Epidermal melanocyte (primary cell): ENCODE results near the gene RBFOX2.
A peak's percentile ranks its signal among the peaks of the same experiment; 100 is the strongest.
"Not testable (repeated sequence)": the region's sequence is repeated elsewhere in the genome, so short reads cannot be mapped to it uniquely, and the experiment has no call there.

Experiments used
- DNase-seq: peaks from one replicate; pipeline ENCODE4 v3.0.0; 2011; ENCODE audit warnings: low spot score; ENCODE audit not compliant: insufficient read length

Gene RBFOX2

GRCh38 chr22:36028646-36029405 is at the start of gene RBFOX2:
Gene RBFOX2, minus strand, starts transcription at chr22:36028824. Its CDS starts 399 bp downstream, at chr22:36028425.
- peak; percentile 95 for DNase-seq

- peak; percentile 38 for DNase-seq
Observed at GRCh38 chr22:36077271-36077670, 48.6 kb upstream of the RBFOX2 start.

- no peak for DNase-seq
Observed at GRCh38 chr22:36075724-36076123, 47.1 kb upstream of the RBFOX2 start.

GRCh38 chr22:36075230-36075629 is 46.6 kb upstream of the RBFOX2 start:
- no peak for DNase-seq

GRCh38 chr22:36073476-36073875 is 44.9 kb upstream of the RBFOX2 start:
- no peak for DNase-seq

- DNase-seq: not testable (repeated sequence)
Observed at GRCh38 chr22:36070645-36071044, 42.0 kb upstream of the RBFOX2 start.

GRCh38 chr22:36069368-36069767 is 40.7 kb upstream of the RBFOX2 start:
- no peak for DNase-seq

- no peak for DNase-seq
Observed at GRCh38 chr22:36068776-36069344, 40.2 kb upstream of the RBFOX2 start.

- DNase-seq: no peak
Observed at GRCh38 chr22:36067235-36067558, 38.6 kb upstream of the RBFOX2 start.

- DNase-seq: peak; percentile 92
Observed at GRCh38 chr22:36065775-36066544, 37.3 kb upstream of the RBFOX2 start.

GRCh38 chr22:36065462-36065774 is 36.8 kb upstream of the RBFOX2 start:
- DNase-seq: no peak

GRCh38 chr22:36064358-36064757 is 35.7 kb upstream of the RBFOX2 start:
- no peak for DNase-seq

GRCh38 chr22:36056980-36057379 is 28.4 kb upstream of the RBFOX2 start:
- DNase-seq: no peak

GRCh38 chr22:36055376-36056295 is 27.0 kb upstream of the RBFOX2 start:
- DNase-seq: no peak

GRCh38 chr22:36054446-36054845 is 25.8 kb upstream of the RBFOX2 start:
- DNase-seq: not testable (repeated sequence)

- no peak for DNase-seq
Observed at GRCh38 chr22:36053242-36054147, 24.9 kb upstream of the RBFOX2 start.

- no peak for DNase-seq
Observed at GRCh38 chr22:36052505-36052941, 23.9 kb upstream of the RBFOX2 start.

- no peak for DNase-seq
Observed at GRCh38 chr22:36049678-36049997, 21.0 kb upstream of the RBFOX2 start.

GRCh38 chr22:36048911-36049677 is 20.5 kb upstream of the RBFOX2 start:
- no peak for DNase-seq

GRCh38 chr22:36044517-36044916 is 15.9 kb upstream of the RBFOX2 start:
- not testable (repeated sequence) for DNase-seq
